DMS153 (cell line): Measurements from ENCODE around the gene CRTAP.
"Not testable (repeated sequence)": the region's sequence is repeated elsewhere in the genome, so short reads cannot be mapped to it uniquely, and the experiment has no call there.

Experiments used
- DNase-seq: peaks from one replicate; lab custom pipeline; 2025; lab: John Stamatoyannopoulos, UW

Gene CRTAP

GRCh38 chr3:33099701-33100100 is 14.1 kb upstream of the CRTAP start:
- DNase-seq: no peak

GRCh38 chr3:33100229-33100628 is 13.6 kb upstream of the CRTAP start:
- no peak for DNase-seq

- no peak for DNase-seq
These were observed 10.8 kb upstream of the CRTAP start for GRCh38 chr3:33103034-33103433.

GRCh38 chr3:33103480-33103879 is 10.3 kb upstream of the CRTAP start:
- DNase-seq: no peak

GRCh38 chr3:33104803-33105202 is 9.0 kb upstream of the CRTAP start:
- no peak for DNase-seq

GRCh38 chr3:33105341-33105948 is 8.4 kb upstream of the CRTAP start:
- no peak for DNase-seq

GRCh38 chr3:33106854-33107253 is 7.0 kb upstream of the CRTAP start:
- not testable (repeated sequence) for DNase-seq

GRCh38 chr3:33111581-33111980 is 2.2 kb upstream of the CRTAP start:
- DNase-seq: no peak

GRCh38 chr3:33114622-33115023 is 809 bp downstream of the CRTAP start:
- DNase-seq: no peak

- DNase-seq: no peak
These were observed 1.4 kb downstream of the CRTAP start for GRCh38 chr3:33115024-33115768.

GRCh38 chr3:33117461-33117860 is 3.6 kb downstream of the CRTAP start:
- no peak for DNase-seq

GRCh38 chr3:33119891-33120290 is 6.1 kb downstream of the CRTAP start:
- DNase-seq: no peak

- DNase-seq: no peak
These were observed 9.2 kb downstream of the CRTAP start for GRCh38 chr3:33122991-33123390.

GRCh38 chr3:33124638-33125037 is 10.8 kb downstream of the CRTAP start:
- no peak for DNase-seq

- DNase-seq: no peak
These were observed 12.0 kb downstream of the CRTAP start for GRCh38 chr3:33125840-33126239.

- DNase-seq: no peak
These were observed 14.9 kb downstream of the CRTAP start for GRCh38 chr3:33128706-33129105.

- DNase-seq: no peak
These were observed 16.3 kb downstream of the CRTAP start for GRCh38 chr3:33130144-33130543.

- DNase-seq: no peak
These were observed 17.7 kb downstream of the CRTAP start for GRCh38 chr3:33131331-33132018.

GRCh38 chr3:33132019-33132360 is 18.2 kb downstream of the CRTAP start:
- DNase-seq: no peak

GRCh38 chr3:33134026-33134625 is 20.3 kb downstream of the CRTAP start:
- no peak for DNase-seq

GRCh38 chr3:33137691-33138090 is 23.9 kb downstream of the CRTAP start:
- no peak for DNase-seq

GRCh38 chr3:33139006-33139623 is 25.3 kb downstream of the CRTAP start:
- not testable (repeated sequence) for DNase-seq

GRCh38 chr3:33139996-33140395 is 26.2 kb downstream of the CRTAP start:
- no peak for DNase-seq
